Astrocyte of the cerebellum (primary cell): Measurements from ENCODE around the gene KIF16B.

Experiments used
- DNase-seq: peaks from one replicate; pipeline ENCODE4 v3.0.0-alpha.2; 2011; ENCODE audit warnings: low read depth
- H3K4me3 ChIP-seq: 2 replicates; pipeline ENCODE4 v1.5.1; 2011; ENCODE audit warnings: mild to moderate bottlenecking, low read depth, low read length, moderate library complexity
- CTCF ChIP-seq: IDR thresholded peaks from 2 replicates; pipeline ENCODE4 v1.5.1; 2012; ENCODE audit warnings: low read length, low read depth, moderate library complexity, mild to moderate bottlenecking; ENCODE audit errors: missing control alignments
- in situ Hi-C: cut with HindIII; loops from 2 replicates; pipeline ENCODE4 v1.10.0; 2017; ENCODE audit warnings: low sequenced_read_pairs

The KIF16B gene

GRCh38 chr20:16327606-16328005 is 245.6 kb downstream of the KIF16B start:
- in situ Hi-C loops = no loop called here
- H3K4me3 ChIP-seq = no peak overlapping the region
- no peak for DNase-seq
- no peak for TF ChIP-seq CTCF

GRCh38 chr20:16321291-16321690 is 252.0 kb downstream of the KIF16B start:
- TF ChIP-seq CTCF = no peak
- in situ Hi-C loops = no loop called here
- no peak for DNase-seq
- H3K4me3 ChIP-seq = no peak overlapping the region

- no peak for DNase-seq
- TF ChIP-seq CTCF = no peak
- in situ Hi-C loops = no loop called here
- H3K4me3 ChIP-seq = no peak overlapping the region
These were observed 255.5 kb downstream of the KIF16B start for GRCh38 chr20:16317445-16318362.

- TF ChIP-seq CTCF = no peak
- in situ Hi-C loops = no loop called here
- no peak for DNase-seq
These were observed 256.7 kb downstream of the KIF16B start for GRCh38 chr20:16316513-16316912.

GRCh38 chr20:16314748-16315159 is 258.5 kb downstream of the KIF16B start:
- in situ Hi-C loops = no loop called here
- TF ChIP-seq CTCF = no peak

More at GRCh38 chr20:16316513-16316912, 256.7 kb downstream of the KIF16B start:
- H3K4me3 ChIP-seq = no peak overlapping the region

GRCh38 chr20:16314320-16314719 is 258.9 kb downstream of the KIF16B start:
- in situ Hi-C loops = no loop called here
- no peak overlapping the region for H3K4me3 ChIP-seq
- DNase-seq = no peak
- no peak for TF ChIP-seq CTCF

More at GRCh38 chr20:16314748-16315159, 258.5 kb downstream of the KIF16B start:
- no peak overlapping the region for H3K4me3 ChIP-seq
- no peak for DNase-seq
